Measurements from ENCODE around the gene CEACAM19. TPM values are rescaled to one million over a fixed set of nuclear protein-coding genes. Genes with fewer than 3 reads are reported as not detected.

Gene CEACAM19
- polyA plus RNA-seq, 3 donors: 7.6 TPM; not detected in 2

DNA sequence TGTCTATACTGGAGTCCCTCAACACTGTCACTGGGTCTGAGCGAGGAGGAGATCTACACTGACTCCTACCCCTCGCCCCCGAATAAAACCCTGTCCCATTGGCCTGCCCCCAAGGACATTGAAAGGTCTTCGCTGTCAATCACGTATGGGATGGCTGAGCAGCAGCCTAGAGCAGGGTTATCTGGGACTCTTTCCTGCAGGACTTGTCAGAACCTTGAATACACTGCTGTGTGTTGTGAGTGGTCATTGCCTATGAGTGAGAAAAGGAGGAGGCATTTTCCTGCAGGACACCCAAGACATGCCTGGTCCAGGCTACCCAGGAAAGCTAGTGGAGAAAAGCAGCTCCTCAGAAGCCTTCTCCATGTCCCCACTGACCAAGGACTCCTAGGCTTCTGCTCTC, 17.9 kb upstream of the CEACAM19 start:
- H3K4me2 ChIP-seq (replicated peaks; ENCODE audit: extremely low read depth, low read length, poor library complexity, severe bottlenecking): no peak overlapping the region
- H3K79me2 ChIP-seq (ENCODE audit: insufficient read depth, low read length): no peaks in the 10 kb centered on the region
- H3K4me1 ChIP-seq (ENCODE audit: control insufficient read depth in 1 of 2, insufficient read depth in 2 of 2, low read length in 2 of 2): no peaks in the 10 kb centered on the region
- intact Hi-C loops (cut with micrococcal nuclease): loop anchor here in 1 of 2 donors (10.0 kb wide), 2 partner anchors 71 to 191 kb away; partner anchors contain the start of gene NECTIN2
- WGBS (ENCODE audit: insufficient coverage): 94% methylated on average over 5 of the region's 5 CpGs
- Mint-ChIP-seq H3K9me3 (no peaks in the 10 kb centered on the region), H3K4me3 (no peak overlapping the region), H3K36me3 (peaks cover 63 to 84% of the 10 kb centered on the region in 2 donors), H3K27me3 (ENCODE audit: low read depth in 3 of 3) (peaks cover 0 to 2% (median 2%) of the 10 kb centered on the region in 3 donors), H3K4me1 (peaks cover 15% of the 10 kb centered on the region), H3K27ac (peak overlapping the region in 3 of 7 donors; percentile 18 to 41 (median 20))
- TF ChIP-seq, protein P1, sequence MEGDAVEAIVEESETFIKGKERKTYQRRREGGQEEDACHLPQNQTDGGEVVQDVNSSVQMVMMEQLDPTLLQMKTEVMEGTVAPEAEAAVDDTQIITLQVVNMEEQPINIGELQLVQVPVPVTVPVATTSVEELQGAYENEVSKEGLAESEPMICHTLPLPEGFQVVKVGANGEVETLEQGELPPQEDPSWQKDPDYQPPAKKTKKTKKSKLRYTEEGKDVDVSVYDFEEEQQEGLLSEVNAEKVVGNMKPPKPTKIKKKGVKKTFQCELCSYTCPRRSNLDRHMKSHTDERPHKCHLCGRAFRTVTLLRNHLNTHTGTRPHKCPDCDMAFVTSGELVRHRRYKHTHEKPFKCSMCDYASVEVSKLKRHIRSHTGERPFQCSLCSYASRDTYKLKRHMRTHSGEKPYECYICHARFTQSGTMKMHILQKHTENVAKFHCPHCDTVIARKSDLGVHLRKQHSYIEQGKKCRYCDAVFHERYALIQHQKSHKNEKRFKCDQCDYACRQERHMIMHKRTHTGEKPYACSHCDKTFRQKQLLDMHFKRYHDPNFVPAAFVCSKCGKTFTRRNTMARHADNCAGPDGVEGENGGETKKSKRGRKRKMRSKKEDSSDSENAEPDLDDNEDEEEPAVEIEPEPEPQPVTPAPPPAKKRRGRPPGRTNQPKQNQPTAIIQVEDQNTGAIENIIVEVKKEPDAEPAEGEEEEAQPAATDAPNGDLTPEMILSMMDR (IDR thresholded peaks at IDR 0.05): no peak
- H3K4me3 ChIP-seq (replicated peaks in 1 of 3; ENCODE audit: low read depth in 2 of 3, low read length in 3 of 3): no peak overlapping the region
- no peak overlapping the region for H3K27ac ChIP-seq (ENCODE audit: low read depth in 1 of 2, low read length in 2 of 2)
- no peak overlapping the region for H3K9ac ChIP-seq (ENCODE audit: insufficient read depth, low read length, poor library complexity, severe bottlenecking)
- H4K20me1 ChIP-seq (ENCODE audit: insufficient read depth, low read length): peaks cover 18% of the 10 kb centered on the region
- no peaks in the 10 kb centered on the region for H3K9me3 ChIP-seq (replicated peaks in 1 of 2; ENCODE audit: control insufficient read depth in 1 of 2, insufficient read depth in 1 of 2, low read length in 2 of 2)
- DNase-seq: no peak
- H3K36me3 ChIP-seq (replicated peaks in 1 of 2; ENCODE audit: control insufficient read depth in 1 of 2, insufficient read depth in 2 of 2, low read length in 2 of 2): peaks cover 71 to 83% of the 10 kb centered on the region in 2 donors
- H2AFZ ChIP-seq (ENCODE audit: insufficient read depth, low read depth, low read length, poor library complexity, severe bottlenecking): no peak overlapping the region
- H3K27me3 ChIP-seq (ENCODE audit: control insufficient read depth in 2 of 2, insufficient read depth in 2 of 2, low read length in 2 of 2): no peaks in the 10 kb centered on the region

DNA sequence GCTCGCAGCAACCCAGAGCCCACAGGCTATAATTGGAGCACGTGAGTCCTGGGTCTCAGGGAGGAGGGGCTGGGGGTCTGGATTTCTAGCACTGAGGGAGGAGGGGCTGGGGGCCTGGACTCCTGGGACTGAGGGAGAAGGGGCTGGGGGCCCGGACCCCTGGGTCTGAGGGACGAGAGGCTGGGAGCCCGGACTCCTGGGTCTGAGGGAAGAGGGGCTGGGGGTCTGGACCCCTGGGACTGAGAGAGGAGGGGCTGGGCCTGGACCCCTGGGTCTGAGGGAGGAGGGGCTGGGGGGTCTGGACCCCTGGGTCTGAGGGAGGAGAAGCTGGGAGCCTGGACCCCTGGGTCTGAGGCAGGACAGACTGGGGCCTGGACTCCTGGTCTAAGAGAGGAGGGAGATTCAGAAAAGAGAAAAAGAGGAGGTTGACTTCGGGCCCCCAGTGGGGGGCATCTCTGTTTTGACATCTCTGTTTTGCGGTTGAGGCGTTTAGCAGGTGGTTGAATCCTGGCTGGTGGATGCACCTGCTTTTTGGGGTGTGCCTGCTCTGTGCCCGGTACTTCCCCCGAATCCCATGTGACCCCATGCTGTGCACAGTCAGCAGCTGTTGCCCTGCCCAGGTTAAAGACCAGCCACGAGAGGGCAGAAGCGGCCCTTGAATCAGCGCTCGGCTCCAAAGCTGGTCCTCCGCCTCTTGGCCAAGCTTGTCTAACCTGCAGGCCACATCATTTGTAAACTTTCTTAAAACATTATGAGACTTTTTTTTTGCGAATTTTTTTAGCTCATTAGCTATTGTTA, 17.1 kb upstream of the CEACAM19 start:
- Mint-ChIP-seq H3K36me3 (peaks cover 67 to 87% of the 10 kb centered on the region in 2 donors), H3K4me1 (peaks cover 8% of the 10 kb centered on the region), H3K27ac (peak overlapping the region in 4 of 7 donors; percentile 18 to 68 (median 62)), H3K9me3 (no peaks in the 10 kb centered on the region), H3K4me3 (no peak overlapping the region), H3K27me3 (ENCODE audit: low read depth in 3 of 3) (peaks cover 0 to 2% (median 2%) of the 10 kb centered on the region in 3 donors)
- WGBS (ENCODE audit: insufficient coverage): 31% methylated on average over 14 of the region's 16 CpGs
- no peaks in the 10 kb centered on the region for H3K27me3 ChIP-seq (ENCODE audit: control insufficient read depth in 2 of 2, insufficient read depth in 2 of 2, low read length in 2 of 2)
- intact Hi-C loops (cut with micrococcal nuclease): loop anchor here (1.0 to 10.0 kb wide), 3 partner anchors 71 to 191 kb away; partner anchors contain the start of gene NECTIN2 (in 1 of the 2)
- DNase-seq: peak; percentile 78 to 87 (median 78)
- H4K20me1 ChIP-seq (ENCODE audit: insufficient read depth, low read length): peaks cover 10% of the 10 kb centered on the region
- H3K9me3 ChIP-seq (replicated peaks in 1 of 2; ENCODE audit: control insufficient read depth in 1 of 2, insufficient read depth in 1 of 2, low read length in 2 of 2): no peaks in the 10 kb centered on the region
- peaks cover 74 to 83% of the 10 kb centered on the region in 2 donors for H3K36me3 ChIP-seq (replicated peaks in 1 of 2; ENCODE audit: control insufficient read depth in 1 of 2, insufficient read depth in 2 of 2, low read length in 2 of 2)
- no peak overlapping the region for H2AFZ ChIP-seq (ENCODE audit: insufficient read depth, low read depth, low read length, poor library complexity, severe bottlenecking)
- H3K79me2 ChIP-seq (ENCODE audit: insufficient read depth, low read length): no peaks in the 10 kb centered on the region
- H3K4me3 ChIP-seq (replicated peaks in 1 of 3; ENCODE audit: low read depth in 2 of 3, low read length in 3 of 3): no peak overlapping the region
- H3K4me1 ChIP-seq (ENCODE audit: control insufficient read depth in 1 of 2, insufficient read depth in 2 of 2, low read length in 2 of 2): no peaks in the 10 kb centered on the region
- H3K27ac ChIP-seq (ENCODE audit: low read depth in 1 of 2, low read length in 2 of 2): no peak overlapping the region
- H3K9ac ChIP-seq (ENCODE audit: insufficient read depth, low read length, poor library complexity, severe bottlenecking): no peak overlapping the region
- no peak overlapping the region for H3K4me2 ChIP-seq (replicated peaks; ENCODE audit: extremely low read depth, low read length, poor library complexity, severe bottlenecking)
- TF ChIP-seq, protein P1 (IDR thresholded peaks at IDR 0.05): peak; percentile 81

All from CD14-positive monocyte (primary cell).